HCT116 (cell line): ENCODE measurements around the gene IL1RAPL1. TPM values are rescaled to one million over a fixed set of nuclear protein-coding genes. Genes with fewer than 3 reads are reported as not detected.

ENCODE experiments used
- ATAC-seq: fragments of 200-7000 bp; cut with Tn5 transposase; 2 replicates; pipeline ENCODE4 v1.9.1; 2020; ENCODE audit warnings: mild to moderate bottlenecking, moderate library complexity
- BruUV-seq: library from RNA; stranded (reverse); fragments of 400-500 nt; replicated peaks from 2 replicates; lab custom pipeline; 2021; lab: Mats Ljungman, UMichigan
- CTCF ChIA-PET: fragments of 300-600 bp; sonication (Branson Sonifier 250); formaldehyde crosslinking; loops from one replicate; lab custom pipeline; 2021; ENCODE audit warnings: antibody characterized with exemption; lab: Charles Lee
- POLR2A ChIA-PET: fragments of 300-600, 350-600 bp; sonication (Branson Sonifier 250); formaldehyde crosslinking; loops from one replicate; lab custom pipeline; 2021; ENCODE audit warnings: antibody characterized with exemption; lab: Charles Lee
- RAD21 ChIA-PET, 2 experiments: fragments of 300-600 bp; sonication (Branson Sonifier 250); formaldehyde crosslinking; loops; one replicate each; lab custom pipeline; 2023; ENCODE audit warnings: low total read pairs in 2 of 2; ENCODE audit not compliant: uncharacterized antibody in 2 of 2, unreplicated experiment in 2 of 2, low non-redundant PET in 1 of 2; lab: Charles Lee
- DNase-seq: peaks from one replicate; pipeline ENCODE4 v3.0.0-alpha.2; 2010; ENCODE audit warnings: low read depth, low spot score
- H2AFZ ChIP-seq: fragments of 200-600 bp; shearing (Covaris generic), sonication (generic); 2 replicates; pipeline ENCODE4 v1.6.1; 2017; ENCODE audit warnings: low read depth, mixed run types, mixed read lengths, antibody characterized with exemption, low read length; ENCODE audit not compliant: poor library complexity, severe bottlenecking
- H3K27ac ChIP-seq: 2 replicates; pipeline ENCODE4 v1.5.1; 2012; ENCODE audit warnings: low read depth, low read length
- H3K27me3 ChIP-seq: fragments of 200-600 bp; sonication (generic); 2 replicates; pipeline ENCODE4 v1.6.1; 2016; ENCODE audit warnings: mixed run types, low read length, mixed read lengths; ENCODE audit not compliant: insufficient read depth
- H3K36me3 ChIP-seq, 2 experiments: fragments of 200-500 bp in 1 of 2; fragments of 200-600 bp in 1 of 2; sonication (Bioruptor generic) in 1 of 2; sonication (generic) in 1 of 2; 2 replicates each; pipeline versions ENCODE4 v1.5.1 to v1.6.1; 2014 to 2016; ENCODE audit warnings: low read length in 2 of 2, inconsistent platforms in 1 of 2, mixed read lengths in 1 of 2, mixed run types in 1 of 2; ENCODE audit not compliant: insufficient read depth in 2 of 2, control insufficient read depth in 1 of 2
- H3K4me1 ChIP-seq, 2 experiments: fragments of 200-600 bp in 1 of 2; sonication (generic) in 1 of 2; 2 replicates each; pipeline versions ENCODE4 v1.5.1 to v1.6.1; 2012 to 2017; ENCODE audit warnings: low read length in 2 of 2, inconsistent platforms in 1 of 2, mild to moderate bottlenecking in 1 of 2, mixed read lengths in 1 of 2, mixed run types in 1 of 2, moderate library complexity in 1 of 2; ENCODE audit not compliant: insufficient read depth in 2 of 2, control insufficient read depth in 1 of 2
- H3K4me2 ChIP-seq: fragments of 200-600 bp; sonication (generic); 2 replicates; pipeline ENCODE4 v1.6.1; 2017; ENCODE audit warnings: mixed run types, low read length, mixed read lengths
- H3K4me3 ChIP-seq, 2 experiments: fragments of 200-600 bp in 1 of 2; sonication (generic) in 1 of 2; replicated peaks in 1 of 2; 2 replicates each; pipeline ENCODE4 v1.5.1; 2011 to 2016; ENCODE audit warnings: low read length in 2 of 2, control low read depth in 1 of 2, low read depth in 1 of 2, mild to moderate bottlenecking in 1 of 2, mixed read lengths in 1 of 2, mixed run types in 1 of 2
- H3K79me2 ChIP-seq: fragments of 200-600 bp; sonication (generic); 2 replicates; pipeline ENCODE4 v1.6.1; 2017; ENCODE audit warnings: mild to moderate bottlenecking, mixed run types, low read length, moderate library complexity, mixed read lengths; ENCODE audit not compliant: insufficient read depth
- H3K9ac ChIP-seq: fragments of 200-600 bp; sonication (generic); 2 replicates; pipeline ENCODE4 v1.6.1; 2016; ENCODE audit warnings: low read length, mixed read lengths
- H3K9me2 ChIP-seq: fragments of 200-600 bp; sonication (generic), shearing (Covaris generic); 2 replicates; pipeline ENCODE4 v1.6.1; 2017; ENCODE audit warnings: mixed run types, mild to moderate bottlenecking, moderate library complexity; ENCODE audit not compliant: insufficient read depth
- H3K9me3 ChIP-seq, 2 experiments: fragments of 200-500 bp in 1 of 2; fragments of 200-600 bp in 1 of 2; sonication (Bioruptor generic) in 1 of 2; sonication (generic) in 1 of 2; 2 replicates each; pipeline ENCODE4 v1.6.1; 2014 to 2017; ENCODE audit warnings: low read length in 2 of 2, mixed read lengths in 2 of 2, inconsistent platforms in 1 of 2, low read depth in 1 of 2, mild to moderate bottlenecking in 1 of 2, mixed run types in 1 of 2, moderate library complexity in 1 of 2; ENCODE audit not compliant: control insufficient read depth in 1 of 2, insufficient read depth in 1 of 2
- H4K20me1 ChIP-seq: fragments of 200-600 bp; sonication (generic), shearing (Covaris generic); 2 replicates; pipeline ENCODE4 v1.6.1; 2017; ENCODE audit warnings: mixed run types, mild to moderate bottlenecking, moderate library complexity; ENCODE audit not compliant: insufficient read depth
- ATF3 ChIP-seq: IDR thresholded peaks from 2 replicates; pipeline ENCODE4 v1.6.1; 2012
- CBX3 ChIP-seq: IDR thresholded peaks from 2 replicates; pipeline ENCODE4 v1.6.1; 2012; ENCODE audit warnings: low read depth
- CEBPB ChIP-seq: IDR thresholded peaks from 2 replicates; pipeline ENCODE4 v1.6.1; 2012; ENCODE audit warnings: low read depth
- CTCF ChIP-seq, 3 experiments: fragments of 200-600 bp in 1 of 3; sonication (generic) in 1 of 3; IDR thresholded peaks in 2 of 3; conservative IDR thresholded peaks in 1 of 3; 2 replicates each; pipeline ENCODE4 v1.5.1; 2012 to 2017; ENCODE audit warnings: low read depth in 2 of 3, low read length in 2 of 3, antibody characterized with exemption in 1 of 3, borderline replicate concordance in 1 of 3, control low read depth in 1 of 3, mild to moderate bottlenecking in 1 of 3, mixed read lengths in 1 of 3, mixed run types in 1 of 3, moderate library complexity in 1 of 3; ENCODE audit not compliant: insufficient read depth in 1 of 3
- EGR1 ChIP-seq: IDR thresholded peaks from 2 replicates; pipeline ENCODE4 v1.6.1; 2012; ENCODE audit warnings: low read depth
- ELF1 ChIP-seq: IDR thresholded peaks from 2 replicates; pipeline ENCODE4 v1.6.1; 2012; ENCODE audit warnings: low read depth, borderline replicate concordance
- EZH2 ChIP-seq: fragments of 200-600 bp; sonication (generic); IDR thresholded peaks from 2 replicates; pipeline ENCODE4 v1.6.1; 2017; ENCODE audit warnings: antibody characterized with exemption, mixed run types
- EZH2phosphoT487 ChIP-seq: fragments of 200-600 bp; IDR thresholded peaks from 2 replicates; pipeline ENCODE4 v1.6.1; 2018; ENCODE audit warnings: antibody characterized with exemption, borderline replicate concordance
- FOSL1 ChIP-seq: IDR thresholded peaks from 2 replicates; pipeline ENCODE4 v1.6.1; 2012; ENCODE audit warnings: low read depth
- MAX ChIP-seq: IDR thresholded peaks from 2 replicates; pipeline ENCODE4 v1.6.1; 2012
- POLR2A ChIP-seq: IDR thresholded peaks from 2 replicates; pipeline ENCODE4 v1.7.0; 2011; ENCODE audit warnings: borderline replicate concordance; ENCODE audit not compliant: insufficient read depth, insufficient read length; ENCODE audit errors: extremely low read depth
- SIN3A ChIP-seq: IDR thresholded peaks from 2 replicates; pipeline ENCODE4 v1.6.1; 2012; ENCODE audit warnings: low read depth
- SP1 ChIP-seq: IDR thresholded peaks from 2 replicates; pipeline ENCODE4 v1.6.1; 2012; ENCODE audit warnings: low read depth
- SRF ChIP-seq: IDR thresholded peaks from 2 replicates; pipeline ENCODE4 v1.6.1; 2012; ENCODE audit warnings: low read depth
- TCF7L2 ChIP-seq: IDR thresholded peaks from 2 replicates; pipeline ENCODE4 v1.7.0; 2011; ENCODE audit warnings: borderline replicate concordance, inconsistent platforms; ENCODE audit not compliant: insufficient read depth, insufficient read length; ENCODE audit errors: extremely low read depth
- YY1 ChIP-seq: IDR thresholded peaks from 2 replicates; pipeline ENCODE4 v1.6.1; 2011; ENCODE audit warnings: low read length, low read depth, moderate library complexity, mild to moderate bottlenecking; ENCODE audit not compliant: insufficient replicate concordance; ENCODE audit errors: extremely low read depth
- ZNF274 ChIP-seq: fragments of 200-500 bp; sonication (Bioruptor generic); IDR thresholded peaks from 2 replicates; pipeline ENCODE4 v1.6.1; 2014; ENCODE audit warnings: mild to moderate bottlenecking, low read depth, low read length, inconsistent platforms
- intact Hi-C: fragments of 100-400 bp; cut with micrococcal nuclease; formaldehyde crosslinking; loops from 2 replicates; pipeline ENCODE4 v1.10.0; 2022
- total RNA-seq: library from RNA; stranded (reverse); gene quantifications from one replicate; pipeline ENCODE4 v1.2.1, GENCODE V29; 2021; ENCODE audit not compliant: unreplicated experiment

The IL1RAPL1 gene
- total RNA-seq, 1 experiment from 2014 or later: 2.8 TPM

- Histone ChIP-seq H3K36me3 (no peaks in the 10 kb centered on the region), H3K27me3 (no peaks in the 10 kb centered on the region), H3K4me2 (no peak overlapping the region), H3K4me1 (no peaks in the 10 kb centered on the region)
- TF ChIP-seq SP1 (no peak), FOSL1 (no peak), POLR2A (no peak), EGR1 (no peak), CTCF (IDR thresholded peaks at IDR 0.05 in 2 of 3, conservative IDR thresholded peaks at IDR 0.05 in 1 of 3; ENCODE audit: borderline replicate concordance in 1 of 3, insufficient read depth in 1 of 3, low read depth in 2 of 3, low read length in 2 of 3) (no peak), SIN3A (no peak), YY1 (no peak), ATF3 (no peak), ELF1 (no peak)
- TF ChIP-seq, all 23 proteins: peak for 0
- CTCF ChIA-PET: no interaction called here
- no TSS peak for BruUV-seq
- RAD21 ChIA-PET: no interaction called here
- intact Hi-C loops: no loop called here
- H3K9me3 ChIP-seq: no peaks in the 10 kb centered on the region
- ATAC-seq (no peak), DNase-seq (no peak)
- H3K4me3 ChIP-seq: no peak overlapping the region
- no peak overlapping the region for H3K9ac ChIP-seq
- POLR2A ChIA-PET: no interaction called here
- no peaks in the 10 kb centered on the region for H4K20me1 ChIP-seq
- H2AFZ ChIP-seq: no peak overlapping the region
- H3K9me2 ChIP-seq: no peaks in the 10 kb centered on the region
- no peak overlapping the region for H3K27ac ChIP-seq
- H3K79me2 ChIP-seq: no peaks in the 10 kb centered on the region
Observed at GRCh38 chrX:29926056-29926455, 1338.8 kb downstream of the IL1RAPL1 start.

GRCh38 chrX:29926659-29927058, 1339.4 kb downstream of the IL1RAPL1 start:
- no peak overlapping the region for H3K4me3 ChIP-seq
- H4K20me1 ChIP-seq: no peaks in the 10 kb centered on the region
- ChIA-PET POLR2A (no interaction called here), CTCF (no interaction called here), RAD21 (no interaction called here)
- TF ChIP-seq ZNF274 (no peak), FOSL1 (no peak), TCF7L2 (no peak), CTCF (IDR thresholded peaks at IDR 0.05 in 2 of 3, conservative IDR thresholded peaks at IDR 0.05 in 1 of 3; ENCODE audit: borderline replicate concordance in 1 of 3, insufficient read depth in 1 of 3, low read depth in 2 of 3, low read length in 2 of 3) (no peak), MAX (no peak), SIN3A (no peak), SRF (no peak), SP1 (no peak), EZH2phosphoT487 (no peak), CBX3 (no peak), CEBPB (no peak), EZH2 (no peak), YY1 (no peak)
- intact Hi-C loops: no loop called here
- no peak for ATAC-seq
- no TSS peak for BruUV-seq
- no peak overlapping the region for H3K4me2 ChIP-seq
- H3K27me3 ChIP-seq: no peaks in the 10 kb centered on the region
- no peaks in the 10 kb centered on the region for H3K9me3 ChIP-seq
- no peak overlapping the region for H2AFZ ChIP-seq
- H3K79me2 ChIP-seq: no peaks in the 10 kb centered on the region
- DNase-seq: no peak
- no peak overlapping the region for H3K9ac ChIP-seq
- no peaks in the 10 kb centered on the region for H3K4me1 ChIP-seq
- H3K36me3 ChIP-seq: no peaks in the 10 kb centered on the region
- no peak overlapping the region for H3K27ac ChIP-seq
- H3K9me2 ChIP-seq: no peaks in the 10 kb centered on the region
